ENCODE measurements around the gene MPL. TPM values are rescaled to one million over a fixed set of nuclear protein-coding genes. Genes with fewer than 3 reads are reported as not detected.

The MPL gene
- total and polyA plus RNA-seq, 4 donors: 0.03 to 1.0 TPM; not detected in 2

- no peak overlapping the region for H3K27ac ChIP-seq (ENCODE audit: low read depth in 1 of 2, low read length in 2 of 2)
- H3K9ac ChIP-seq (ENCODE audit: low read depth in 1 of 2, low read length in 2 of 2): no peak overlapping the region
- peaks cover 0 to 10% (median 5%) of the 10 kb centered on the region in 4 donors for H3K4me1 ChIP-seq (ENCODE audit: control insufficient read depth in 4 of 4, insufficient read depth in 4 of 4, low read length in 3 of 4)
- TF ChIP-seq JUND (IDR thresholded peaks at IDR 0.05): no peak
- no peak for TF ChIP-seq REST (IDR thresholded peaks at IDR 0.05)
- no peak for TF ChIP-seq HNF4G (IDR thresholded peaks at IDR 0.05)
- TF ChIP-seq RAD21 (IDR thresholded peaks at IDR 0.05): no peak
- TF ChIP-seq GABPA (IDR thresholded peaks at IDR 0.05 in 1 of 2, conservative IDR thresholded peaks at IDR 0.05 in 1 of 2): no peak
- no peak for TF ChIP-seq ATF3 (IDR thresholded peaks at IDR 0.05)
- no peak for TF ChIP-seq MAX (IDR thresholded peaks at IDR 0.05)
- WGBS: 95% methylated on average over 2 of the region's 2 CpGs
- no peaks in the 10 kb centered on the region for H3K27me3 ChIP-seq (ENCODE audit: control insufficient read depth in 4 of 4, insufficient read depth in 4 of 4, low read length in 3 of 4)
- H3K9me3 ChIP-seq (ENCODE audit: control insufficient read depth in 4 of 4, low read length in 3 of 4): no peaks in the 10 kb centered on the region
- no peak overlapping the region for H3K4me3 ChIP-seq (ENCODE audit: low read depth in 1 of 3, low read length in 3 of 3)
- DNase-seq (ENCODE audit: low spot score): no peak
- no peaks in the 10 kb centered on the region for H3K36me3 ChIP-seq (ENCODE audit: control insufficient read depth in 4 of 4, insufficient read depth in 3 of 4, low read depth in 1 of 4, low read length in 3 of 4)
Measured at GRCh38 chr1:43352351-43352705, 14.7 kb downstream of the MPL start.

- Histone ChIP-seq H3K9me3 (ENCODE audit: control insufficient read depth in 4 of 4, low read length in 3 of 4) (no peaks in the 10 kb centered on the region), H3K27me3 (ENCODE audit: control insufficient read depth in 4 of 4, insufficient read depth in 4 of 4, low read length in 3 of 4) (no peaks in the 10 kb centered on the region), H3K4me1 (ENCODE audit: control insufficient read depth in 4 of 4, insufficient read depth in 4 of 4, low read length in 3 of 4) (peaks cover 0 to 12% (median 6%) of the 10 kb centered on the region in 4 donors), H3K27ac (ENCODE audit: low read depth in 1 of 2, low read length in 2 of 2) (no peak overlapping the region), H3K9ac (ENCODE audit: low read depth in 1 of 2, low read length in 2 of 2) (no peak overlapping the region), H3K36me3 (ENCODE audit: control insufficient read depth in 4 of 4, insufficient read depth in 3 of 4, low read depth in 1 of 4, low read length in 3 of 4) (no peaks in the 10 kb centered on the region), H3K4me3 (ENCODE audit: low read depth in 1 of 3, low read length in 3 of 3) (no peak overlapping the region)
- DNase-seq (ENCODE audit: low spot score): no peak
- no peak for TF ChIP-seq TAF1 (conservative IDR thresholded peaks at IDR 0.05)
- no peak for TF ChIP-seq FOXA1 (IDR thresholded peaks at IDR 0.05)
- no peak for TF ChIP-seq EGR1 (IDR thresholded peaks at IDR 0.05; ENCODE audit: low read depth in 2 of 2)
- no peak for TF ChIP-seq ZBTB33 (IDR thresholded peaks at IDR 0.05)
- WGBS: 84% methylated on average over 3 of the region's 3 CpGs
Measured at GRCh38 chr1:43352881-43353280, 15.3 kb downstream of the MPL start.

- H3K27ac ChIP-seq (ENCODE audit: low read depth in 1 of 2, low read length in 2 of 2): no peak overlapping the region
- no peak for DNase-seq (ENCODE audit: low spot score)
- no peaks in the 10 kb centered on the region for H3K27me3 ChIP-seq (ENCODE audit: control insufficient read depth in 4 of 4, insufficient read depth in 4 of 4, low read length in 3 of 4)
- no peak overlapping the region for H3K4me3 ChIP-seq (ENCODE audit: low read depth in 1 of 3, low read length in 3 of 3)
- H3K9ac ChIP-seq (ENCODE audit: low read depth in 1 of 2, low read length in 2 of 2): no peak overlapping the region
- 89% methylated on average over 2 of the region's 2 CpGs for WGBS
- no peaks in the 10 kb centered on the region for H3K9me3 ChIP-seq (ENCODE audit: control insufficient read depth in 4 of 4, low read length in 3 of 4)
- H3K4me1 ChIP-seq (ENCODE audit: control insufficient read depth in 4 of 4, insufficient read depth in 4 of 4, low read length in 3 of 4): peaks cover 6 to 18% (median 13%) of the 10 kb centered on the region in 4 donors
- no peaks in the 10 kb centered on the region for H3K36me3 ChIP-seq (ENCODE audit: control insufficient read depth in 4 of 4, insufficient read depth in 3 of 4, low read depth in 1 of 4, low read length in 3 of 4)
- no peak for TF ChIP-seq HNF4G (IDR thresholded peaks at IDR 0.05)
- no peak for TF ChIP-seq CTCF (IDR thresholded peaks at IDR 0.05; ENCODE audit: low read depth, low read length, missing input control)
- no peak for TF ChIP-seq REST (IDR thresholded peaks at IDR 0.05)
- TF ChIP-seq FOXA1 (IDR thresholded peaks at IDR 0.05): no peak
- TF ChIP-seq FOXA2 (IDR thresholded peaks at IDR 0.05): no peak
- no peak for TF ChIP-seq SP1 (IDR thresholded peaks at IDR 0.05)
- TF ChIP-seq RAD21 (IDR thresholded peaks at IDR 0.05): no peak
- no peak for TF ChIP-seq NR2F2 (IDR thresholded peaks at IDR 0.05)
- no peak for TF ChIP-seq MAX (IDR thresholded peaks at IDR 0.05)
- TF ChIP-seq HNF4A (conservative IDR thresholded peaks at IDR 0.05): no peak
- no peak for TF ChIP-seq TAF1 (conservative IDR thresholded peaks at IDR 0.05)
- TF ChIP-seq YY1 (IDR thresholded peaks at IDR 0.05): no peak
Measured at GRCh38 chr1:43354471-43354870, 16.9 kb downstream of the MPL start.
